SU-DHL-6 (cell line): ENCODE measurements around the gene TLCD3B.

ENCODE experiments used
- H2AFZ ChIP-seq: fragments of 200-600 bp; sonication (generic); 2 replicates; pipeline ENCODE4 v1.6.1; 2014; ENCODE audit warnings: low read depth, mild to moderate bottlenecking, moderate library complexity, mixed read lengths, antibody characterized with exemption, low read length; ENCODE audit not compliant: severe bottlenecking
- H3F3A ChIP-seq: fragments of 200-600 bp; shearing (Covaris generic); 2 replicates; pipeline ENCODE4 v1.6.0; 2016; ENCODE audit warnings: antibody characterized with exemption, mild to moderate bottlenecking; ENCODE audit not compliant: insufficient read depth
- H3K27ac ChIP-seq: fragments of 200-600 bp; sonication (generic); 2 replicates; pipeline ENCODE4 v1.5.1; 2016; ENCODE audit warnings: low read depth, mild to moderate bottlenecking, low read length, moderate library complexity, mixed read lengths
- H3K27me3 ChIP-seq: fragments of 200-600 bp; sonication (generic), shearing (Covaris generic); 2 replicates; pipeline ENCODE4 v1.6.0; 2014; ENCODE audit warnings: mild to moderate bottlenecking, low read length
- H3K36me3 ChIP-seq: fragments of 200-600 bp; sonication (generic); 2 replicates; pipeline ENCODE4 v1.6.1; 2014; ENCODE audit warnings: mild to moderate bottlenecking, low read length, mixed read lengths
- H3K4me2 ChIP-seq: fragments of 300-600, 200-600 bp; shearing (Covaris generic), sonication (generic); 2 replicates; pipeline ENCODE4 v1.6.0; 2014; ENCODE audit warnings: low read length, low read depth, mild to moderate bottlenecking; ENCODE audit not compliant: poor library complexity, severe bottlenecking
- H3K4me3 ChIP-seq: fragments of 200-600 bp; sonication (generic); 2 replicates; pipeline ENCODE4 v1.5.1; 2014; ENCODE audit warnings: antibody characterized with exemption, low read length, mild to moderate bottlenecking, mixed read lengths; ENCODE audit not compliant: insufficient read depth, poor library complexity, severe bottlenecking
- H3K79me2 ChIP-seq: fragments of 200-600 bp; sonication (generic); 2 replicates; pipeline ENCODE4 v1.6.1; 2014; ENCODE audit warnings: mild to moderate bottlenecking, low read length, moderate library complexity; ENCODE audit not compliant: insufficient read depth
- H3K9ac ChIP-seq: fragments of 200-600 bp; sonication (generic); 2 replicates; pipeline ENCODE4 v1.7.0; 2014; ENCODE audit warnings: mild to moderate bottlenecking, low read length
- H3K9me2 ChIP-seq: fragments of 200-600 bp; sonication (generic); replicated peaks from 2 replicates; pipeline ENCODE4 v1.6.1; 2014; ENCODE audit warnings: low read length; ENCODE audit not compliant: insufficient read depth
- H3K9me3 ChIP-seq: fragments of 200-600 bp; sonication (generic); 2 replicates; pipeline ENCODE4 v1.6.1; 2014; ENCODE audit warnings: low read length, mixed read lengths; ENCODE audit not compliant: insufficient read depth
- H4K20me1 ChIP-seq: fragments of 200-600 bp; sonication (generic); 2 replicates; pipeline ENCODE4 v1.6.1; 2014; ENCODE audit warnings: low read depth, mild to moderate bottlenecking, antibody characterized with exemption, low read length, moderate library complexity, mixed read lengths
- CTCF ChIP-seq: fragments of 200-600 bp; sonication (generic); IDR thresholded peaks from one replicate; pipeline ENCODE4 v1.5.1; 2017; ENCODE audit warnings: antibody characterized with exemption, mild to moderate bottlenecking, low read length, moderate library complexity; ENCODE audit not compliant: insufficient read depth, poor library complexity, severe bottlenecking
- EZH2phosphoT487 ChIP-seq: fragments of 200-600 bp; sonication (generic), shearing (Covaris generic); conservative IDR thresholded peaks from 2 replicates; pipeline ENCODE4 v1.6.1; 2018; ENCODE audit warnings: mild to moderate bottlenecking, antibody characterized with exemption, low read length, moderate library complexity, mixed read lengths

Gene TLCD3B

GRCh38 chr16:30063893-30064728, 33.0 kb upstream of the TLCD3B start:
- TF ChIP-seq EZH2phosphoT487 (no peak), CTCF (peak; percentile 76)

GRCh38 chr16:30063278-30063892, 32.3 kb upstream of the TLCD3B start:
- Histone ChIP-seq H3K79me2 (peaks cover 31% of the 10 kb centered on the region), H2AFZ (no peak overlapping the region), H3K27ac (peak overlapping the region; percentile 97)

More at GRCh38 chr16:30063893-30064728, 33.0 kb upstream of the TLCD3B start:
- no peaks in the 10 kb centered on the region for H3K9me3 ChIP-seq
- peaks cover 12% of the 10 kb centered on the region for H3K36me3 ChIP-seq
- H2AFZ ChIP-seq = peak overlapping the region; percentile 21
- H3K9me2 ChIP-seq = no peaks in the 10 kb centered on the region
- H3K9ac ChIP-seq = peak overlapping the region; percentile 98
- no peaks in the 10 kb centered on the region for H3K27me3 ChIP-seq
- no peaks in the 10 kb centered on the region; the same call in 1 of the 2 replicates for H4K20me1 ChIP-seq
- H3K27ac ChIP-seq = peak overlapping the region; percentile 97
- peak overlapping the region; percentile 87 for H3K4me2 ChIP-seq
- peak overlapping the region; percentile 84 for H3K4me3 ChIP-seq
- H3F3A ChIP-seq = no peaks in the 10 kb centered on the region
- peaks cover 33% of the 10 kb centered on the region for H3K79me2 ChIP-seq

GRCh38 chr16:30060836-30061554, 29.9 kb upstream of the TLCD3B start:
- Histone ChIP-seq H2AFZ (no peak overlapping the region), H4K20me1 (no peaks in the 10 kb centered on the region; the same call in 1 of the 2 replicates), H3K9me2 (no peaks in the 10 kb centered on the region), H3K9me3 (no peaks in the 10 kb centered on the region), H3K27ac (no peak overlapping the region), H3F3A (no peaks in the 10 kb centered on the region), H3K4me2 (no peak overlapping the region), H3K79me2 (peaks cover 12% of the 10 kb centered on the region), H3K27me3 (no peaks in the 10 kb centered on the region), H3K36me3 (no peaks in the 10 kb centered on the region; the same call in 1 of the 2 replicates), H3K4me3 (no peak overlapping the region), H3K9ac (no peak overlapping the region)
- no peak for TF ChIP-seq CTCF
- TF ChIP-seq EZH2phosphoT487 = no peak

More at GRCh38 chr16:30063278-30063892, 32.3 kb upstream of the TLCD3B start:
- H3K36me3 ChIP-seq = peaks cover 9% of the 10 kb centered on the region
- H3K27me3 ChIP-seq = no peaks in the 10 kb centered on the region
- no peaks in the 10 kb centered on the region for H3K9me3 ChIP-seq
- peak overlapping the region; percentile 98 for H3K9ac ChIP-seq
- TF ChIP-seq CTCF (no peak), EZH2phosphoT487 (no peak)
- no peaks in the 10 kb centered on the region for H3F3A ChIP-seq
- H3K9me2 ChIP-seq = no peaks in the 10 kb centered on the region
- H4K20me1 ChIP-seq = no peaks in the 10 kb centered on the region; the same call in 1 of the 2 replicates
- H3K4me3 ChIP-seq = peak overlapping the region; percentile 84
- peak overlapping the region; percentile 87 for H3K4me2 ChIP-seq
